Measurements from ENCODE around the gene KRTAP9-9. TPM values are rescaled to one million over a fixed set of nuclear protein-coding genes. Genes with fewer than 3 reads are reported as not detected.

KRTAP9-9 gene
- total RNA-seq, 1 donor from 2014 or later, result not detected

- Histone ChIP-seq H3K27me3 (no peaks in the 10 kb centered on the region), H3K27ac (no peak overlapping the region), H3K4me3 (no peak overlapping the region), H3K9me3 (peaks cover 0 to 4% of the 10 kb centered on the region in 2 donors), H3K36me3 (no peaks in the 10 kb centered on the region), H3K4me1 (no peaks in the 10 kb centered on the region)
- intact Hi-C loops (cut with DNase I), result no loop called here
- TF ChIP-seq, protein P1, sequence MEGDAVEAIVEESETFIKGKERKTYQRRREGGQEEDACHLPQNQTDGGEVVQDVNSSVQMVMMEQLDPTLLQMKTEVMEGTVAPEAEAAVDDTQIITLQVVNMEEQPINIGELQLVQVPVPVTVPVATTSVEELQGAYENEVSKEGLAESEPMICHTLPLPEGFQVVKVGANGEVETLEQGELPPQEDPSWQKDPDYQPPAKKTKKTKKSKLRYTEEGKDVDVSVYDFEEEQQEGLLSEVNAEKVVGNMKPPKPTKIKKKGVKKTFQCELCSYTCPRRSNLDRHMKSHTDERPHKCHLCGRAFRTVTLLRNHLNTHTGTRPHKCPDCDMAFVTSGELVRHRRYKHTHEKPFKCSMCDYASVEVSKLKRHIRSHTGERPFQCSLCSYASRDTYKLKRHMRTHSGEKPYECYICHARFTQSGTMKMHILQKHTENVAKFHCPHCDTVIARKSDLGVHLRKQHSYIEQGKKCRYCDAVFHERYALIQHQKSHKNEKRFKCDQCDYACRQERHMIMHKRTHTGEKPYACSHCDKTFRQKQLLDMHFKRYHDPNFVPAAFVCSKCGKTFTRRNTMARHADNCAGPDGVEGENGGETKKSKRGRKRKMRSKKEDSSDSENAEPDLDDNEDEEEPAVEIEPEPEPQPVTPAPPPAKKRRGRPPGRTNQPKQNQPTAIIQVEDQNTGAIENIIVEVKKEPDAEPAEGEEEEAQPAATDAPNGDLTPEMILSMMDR (IDR thresholded peaks at IDR 0.05), result no peak
- DNase-seq (ENCODE audit: low spot score in 2 of 2), result no peak
These were observed 46.1 kb downstream of the KRTAP9-9 start for GRCh38 chr17:41301204-41301790.

GRCh38 chr17:41301916-41302901 is 47.0 kb downstream of the KRTAP9-9 start, which contains the start of gene KRTAP29-1:
Gene KRTAP29-1 (minus strand): TSS chr17:41302851. CDS start chr17:41302851, 0 bp downstream.
- Histone ChIP-seq H3K9me3 (peaks cover 0 to 4% of the 10 kb centered on the region in 2 donors), H3K27me3 (no peaks in the 10 kb centered on the region), H3K4me3 (no peak within 1 kb of the TSS), H3K36me3 (no peaks in the 10 kb centered on the region), H3K27ac (no peak within 1 kb of the TSS), H3K4me1 (no peaks in the 10 kb centered on the region)
- intact Hi-C loops (cut with DNase I), result no loop called here
- DNase-seq (ENCODE audit: low spot score in 2 of 2), result no peak
- TF ChIP-seq, protein P1 (IDR thresholded peaks at IDR 0.05), result no peak

DNA sequence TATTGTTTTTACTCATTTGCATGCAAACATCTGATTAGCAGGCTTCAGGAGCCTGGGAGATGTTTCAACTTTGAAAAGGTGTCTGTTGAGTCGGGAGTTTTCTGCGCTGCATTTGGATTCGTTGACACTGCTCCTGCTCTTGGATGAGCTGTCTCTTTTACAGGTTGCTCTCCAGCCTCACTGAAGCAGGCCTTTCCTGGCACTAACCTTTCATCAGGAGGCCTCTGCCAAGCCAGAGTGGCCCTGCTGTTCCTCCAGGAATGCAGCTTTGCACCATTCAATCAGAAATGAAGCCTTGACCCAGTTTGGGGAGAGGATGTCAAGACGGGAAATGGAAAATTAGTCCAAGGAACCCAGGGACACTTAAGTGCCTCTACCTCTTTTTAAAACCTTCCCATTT is 47.8 kb downstream of the KRTAP9-9 start:
- no peaks in the 10 kb centered on the region for H3K36me3 ChIP-seq
- intact Hi-C loops (cut with DNase I), result no loop called here

GRCh38 chr17:41304091-41304490 is 48.9 kb downstream of the KRTAP9-9 start:
- H3K9me3 ChIP-seq, result peaks cover 0 to 4% of the 10 kb centered on the region in 2 donors
- no peak overlapping the region for H3K4me3 ChIP-seq
- no peaks in the 10 kb centered on the region for H3K27me3 ChIP-seq
- DNase-seq (ENCODE audit: low spot score in 2 of 2), result no peak
- H3K4me1 ChIP-seq, result no peaks in the 10 kb centered on the region
- no peaks in the 10 kb centered on the region for H3K36me3 ChIP-seq
- intact Hi-C loops (cut with DNase I), result no loop called here
- no peak overlapping the region for H3K27ac ChIP-seq
- TF ChIP-seq, protein P1 (IDR thresholded peaks at IDR 0.05), result no peak

More for the DNA sequence above, 47.8 kb downstream of the KRTAP9-9 start:
- no peaks in the 10 kb centered on the region for H3K4me1 ChIP-seq
- no peak for DNase-seq (ENCODE audit: low spot score in 2 of 2)
- H3K27ac ChIP-seq, result no peak overlapping the region
- H3K9me3 ChIP-seq, result peaks cover 0 to 4% of the 10 kb centered on the region in 2 donors
- TF ChIP-seq, protein P1 (IDR thresholded peaks at IDR 0.05), result no peak
- H3K4me3 ChIP-seq, result no peak overlapping the region
- no peaks in the 10 kb centered on the region for H3K27me3 ChIP-seq

Other genes starting within 250 kb of the KRTAP9-9 start
- not detected for gene KRTAP3-1, start 246.3 kb upstream of the KRTAP9-9 start, total RNA-seq
- not detected for gene KRTAP1-5, start 228.2 kb upstream of the KRTAP9-9 start, total RNA-seq
- gene KRTAP1-4, start 225.2 kb upstream of the KRTAP9-9 start, total RNA-seq, result not detected
- gene KRTAP1-3, start 220.5 kb upstream of the KRTAP9-9 start, total RNA-seq, result not detected
- not detected for gene KRTAP1-1, start 213.9 kb upstream of the KRTAP9-9 start, total RNA-seq
- gene KRTAP2-1, start 208.1 kb upstream of the KRTAP9-9 start, total RNA-seq, result not detected
- not detected for gene KRTAP2-2, start 200.2 kb upstream of the KRTAP9-9 start, total RNA-seq
- not detected for gene KRTAP2-3, start 195.3 kb upstream of the KRTAP9-9 start, total RNA-seq
- not detected for gene KRTAP2-4, start 189.5 kb upstream of the KRTAP9-9 start, total RNA-seq
- gene KRTAP4-7, start 171.2 kb upstream of the KRTAP9-9 start, total RNA-seq, result not detected
- gene KRTAP4-8, start 157.2 kb upstream of the KRTAP9-9 start, total RNA-seq, result not detected
- not detected for gene KRTAP4-16, start 153.2 kb upstream of the KRTAP9-9 start, total RNA-seq
- gene KRTAP4-9, start 150.0 kb upstream of the KRTAP9-9 start, total RNA-seq, result not detected
- gene KRTAP4-11, start 137.0 kb upstream of the KRTAP9-9 start, total RNA-seq, result not detected
- gene KRTAP4-12, start 131.2 kb upstream of the KRTAP9-9 start, total RNA-seq, result not detected
- not detected for gene KRTAP4-6, start 114.8 kb upstream of the KRTAP9-9 start, total RNA-seq
- not detected for gene KRTAP4-5, start 105.6 kb upstream of the KRTAP9-9 start, total RNA-seq
- gene KRTAP4-4, start 94.6 kb upstream of the KRTAP9-9 start, total RNA-seq, result not detected
- not detected for gene KRTAP4-3, start 87.2 kb upstream of the KRTAP9-9 start, total RNA-seq
- not detected for gene KRTAP4-2, start 77.2 kb upstream of the KRTAP9-9 start, total RNA-seq
- gene KRTAP4-1, start 70.5 kb upstream of the KRTAP9-9 start, total RNA-seq, result not detected
- not detected for gene KRTAP9-1, start 65.5 kb upstream of the KRTAP9-9 start, total RNA-seq
- not detected for gene KRTAP9-2, start 28.7 kb upstream of the KRTAP9-9 start, total RNA-seq
- not detected for gene KRTAP9-3, start 22.9 kb upstream of the KRTAP9-9 start, total RNA-seq
- not detected for gene KRTAP9-8, start 17.4 kb upstream of the KRTAP9-9 start, total RNA-seq
- not detected for gene KRTAP9-4, start 5.7 kb upstream of the KRTAP9-9 start, total RNA-seq
- not detected for gene KRTAP9-6, start 10.0 kb downstream of the KRTAP9-9 start, total RNA-seq
- gene KRTAP9-7, start 20.3 kb downstream of the KRTAP9-9 start, total RNA-seq, result not detected
- gene KRTAP29-1, start 47.5 kb downstream of the KRTAP9-9 start, total RNA-seq, result not detected
- gene KRTAP16-1, start 53.9 kb downstream of the KRTAP9-9 start, total RNA-seq, result not detected
- not detected for gene KRTAP17-1, start 60.3 kb downstream of the KRTAP9-9 start, total RNA-seq
- gene KRT33A, start 95.4 kb downstream of the KRTAP9-9 start, total RNA-seq, result not detected
- gene KRT33B, start 114.4 kb downstream of the KRTAP9-9 start, total RNA-seq, result not detected
- gene KRT34, start 126.9 kb downstream of the KRTAP9-9 start, total RNA-seq, result not detected
- not detected for gene KRT31, start 142.2 kb downstream of the KRTAP9-9 start, total RNA-seq
- gene KRT37, start 169.2 kb downstream of the KRTAP9-9 start, total RNA-seq, result not detected
- not detected for gene KRT38, start 185.6 kb downstream of the KRTAP9-9 start, total RNA-seq
- gene KRT32, start 212.0 kb downstream of the KRTAP9-9 start, total RNA-seq, result not detected
- not detected for gene KRT35, start 225.8 kb downstream of the KRTAP9-9 start, total RNA-seq
- gene KRT36, start 234.5 kb downstream of the KRTAP9-9 start, total RNA-seq, result not detected

Data from ascending aorta (tissue), 2 donors.